Osteoblast (primary cell): ENCODE results near the gene VCL. TPM values are rescaled to one million over a fixed set of nuclear protein-coding genes. Genes with fewer than 3 reads are reported as not detected.
A peak's percentile ranks its signal among the peaks of the same experiment; 100 is the strongest.

Experiments used
- DNase-seq: peaks from one replicate; pipeline ENCODE4 v3.0.0; 2011; ENCODE audit warnings: low spot score, mixed read lengths; ENCODE audit not compliant: insufficient read length; ENCODE audit errors: missing footprints
- H2AFZ ChIP-seq: 2 replicates; pipeline ENCODE4 v1.6.0; 2011; ENCODE audit warnings: mild to moderate bottlenecking, low read length
- H3K27ac ChIP-seq: 2 replicates; pipeline ENCODE4 v1.5.1; 2011; ENCODE audit warnings: mild to moderate bottlenecking, low read depth, low read length, moderate library complexity
- H3K27me3 ChIP-seq: 2 replicates; pipeline ENCODE4 v1.6.0; 2012; ENCODE audit warnings: mild to moderate bottlenecking, control low read depth, inconsistent platforms, low read length, moderate library complexity; ENCODE audit not compliant: insufficient read depth
- H3K36me3 ChIP-seq: 2 replicates; pipeline ENCODE4 v1.5.1; 2011; ENCODE audit warnings: mild to moderate bottlenecking, low read length, control low read depth, moderate library complexity; ENCODE audit not compliant: insufficient read depth
- H3K4me1 ChIP-seq: 2 replicates; pipeline ENCODE4 v1.5.1; 2011; ENCODE audit warnings: mild to moderate bottlenecking, low read length, control low read depth, moderate library complexity; ENCODE audit not compliant: insufficient read depth
- H3K4me2 ChIP-seq: 2 replicates; pipeline ENCODE4 v1.6.0; 2011; ENCODE audit warnings: mild to moderate bottlenecking, low read length; ENCODE audit not compliant: insufficient read depth
- H3K4me3 ChIP-seq: fragments of 200-600 bp; sonication (generic); 3 replicates; pipeline ENCODE4 v1.5.1; 2012; ENCODE audit warnings: mild to moderate bottlenecking, low read length, inconsistent platforms; ENCODE audit not compliant: insufficient read depth
- H3K79me2 ChIP-seq: 2 replicates; pipeline ENCODE4 v1.6.0; 2012; ENCODE audit warnings: mild to moderate bottlenecking, low read length, control low read depth, inconsistent platforms; ENCODE audit not compliant: insufficient read depth
- H3K9me3 ChIP-seq: 2 replicates; pipeline ENCODE4 v1.5.1; 2011; ENCODE audit warnings: low read depth, low read length, control low read depth
- H4K20me1 ChIP-seq: 2 replicates; pipeline ENCODE4 v1.6.0; 2012; ENCODE audit warnings: mild to moderate bottlenecking, low read length, control low read depth; ENCODE audit not compliant: insufficient read depth
- total RNA-seq: library from RNA; depleted of rRNA; stranded (reverse); fragments of >200 nt; gene quantifications from 2 replicates; pipeline ENCODE4 v1.2.3, GENCODE V29; 2012
- TF ChIP-seq, protein P1 (sequence below): IDR thresholded peaks from 2 replicates; pipeline ENCODE4 v1.5.1; 2011; ENCODE audit warnings: mild to moderate bottlenecking, low read depth, low read length, moderate library complexity; ENCODE audit errors: extremely low read depth

Gene VCL
- total RNA-seq, 1 donor = 201 TPM

DNA sequence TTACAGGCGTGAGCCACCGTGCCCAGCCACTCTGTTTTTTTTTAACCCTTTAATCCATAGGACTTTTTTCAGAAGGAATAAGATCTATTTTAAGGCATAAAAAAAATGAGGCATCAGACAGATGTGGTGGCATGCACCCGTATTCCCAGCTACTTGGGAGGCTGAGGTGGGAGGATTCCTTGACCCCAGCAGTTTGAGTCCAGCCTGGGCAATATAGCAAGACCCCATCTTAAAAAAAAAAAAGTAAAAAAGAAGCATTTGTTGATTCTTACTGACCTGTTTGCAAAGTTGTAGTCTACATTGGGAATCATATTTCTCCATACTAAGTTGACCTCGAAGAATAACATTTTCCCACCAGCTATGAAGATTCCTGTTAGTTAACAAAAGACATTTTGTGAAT lies 38.6 kb downstream of the VCL start:
- Histone ChIP-seq H3K9me3 (no peaks in the 10 kb centered on the region), H3K79me2 (peaks cover 88% of the 10 kb centered on the region), H3K4me1 (peaks cover 27% of the 10 kb centered on the region), H3K4me3 (no peak overlapping the region), H3K27me3 (no peaks in the 10 kb centered on the region), H2AFZ (no peak overlapping the region), H3K27ac (no peak overlapping the region), H3K4me2 (no peak overlapping the region), H4K20me1 (peaks cover 53% of the 10 kb centered on the region), H3K36me3 (peaks cover 12% of the 10 kb centered on the region)
- TF ChIP-seq, protein P1, sequence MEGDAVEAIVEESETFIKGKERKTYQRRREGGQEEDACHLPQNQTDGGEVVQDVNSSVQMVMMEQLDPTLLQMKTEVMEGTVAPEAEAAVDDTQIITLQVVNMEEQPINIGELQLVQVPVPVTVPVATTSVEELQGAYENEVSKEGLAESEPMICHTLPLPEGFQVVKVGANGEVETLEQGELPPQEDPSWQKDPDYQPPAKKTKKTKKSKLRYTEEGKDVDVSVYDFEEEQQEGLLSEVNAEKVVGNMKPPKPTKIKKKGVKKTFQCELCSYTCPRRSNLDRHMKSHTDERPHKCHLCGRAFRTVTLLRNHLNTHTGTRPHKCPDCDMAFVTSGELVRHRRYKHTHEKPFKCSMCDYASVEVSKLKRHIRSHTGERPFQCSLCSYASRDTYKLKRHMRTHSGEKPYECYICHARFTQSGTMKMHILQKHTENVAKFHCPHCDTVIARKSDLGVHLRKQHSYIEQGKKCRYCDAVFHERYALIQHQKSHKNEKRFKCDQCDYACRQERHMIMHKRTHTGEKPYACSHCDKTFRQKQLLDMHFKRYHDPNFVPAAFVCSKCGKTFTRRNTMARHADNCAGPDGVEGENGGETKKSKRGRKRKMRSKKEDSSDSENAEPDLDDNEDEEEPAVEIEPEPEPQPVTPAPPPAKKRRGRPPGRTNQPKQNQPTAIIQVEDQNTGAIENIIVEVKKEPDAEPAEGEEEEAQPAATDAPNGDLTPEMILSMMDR = no peak
- no peak for DNase-seq

DNA sequence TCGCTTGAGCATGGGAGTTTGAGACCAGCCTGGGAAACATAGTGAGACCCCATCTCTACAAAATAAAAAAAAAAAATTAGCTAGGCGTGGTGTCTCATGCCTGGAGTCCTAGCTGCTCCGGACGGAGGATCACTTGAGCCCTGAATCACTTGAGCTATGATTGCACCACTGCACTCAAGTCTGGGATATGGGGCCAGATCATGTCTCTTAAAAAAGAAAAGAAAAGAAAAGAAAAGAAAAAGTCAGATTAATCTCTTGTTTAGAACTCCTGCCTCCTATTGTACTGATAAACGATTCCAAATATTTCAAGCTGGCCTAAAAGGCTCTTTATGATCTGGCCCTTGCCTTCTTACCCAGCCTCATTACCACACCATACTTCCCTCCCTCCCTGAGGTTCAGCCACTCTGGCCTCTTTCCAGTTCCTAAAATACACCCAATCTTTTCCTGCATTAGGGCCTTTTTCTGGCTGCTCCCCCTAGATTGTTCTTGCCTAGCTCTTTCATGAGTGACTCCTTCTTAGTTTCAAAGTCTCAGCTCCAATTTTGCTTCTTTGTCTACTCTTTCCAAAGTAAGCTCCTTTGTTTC lies 41.7 kb downstream of the VCL start:
- Histone ChIP-seq H3K4me3 (peak overlapping the region; percentile 32), H3K36me3 (peaks cover 28% of the 10 kb centered on the region), H2AFZ (no peak overlapping the region), H3K4me2 (peak overlapping the region; percentile 57), H3K79me2 (peaks cover 89% of the 10 kb centered on the region), H4K20me1 (peaks cover 38% of the 10 kb centered on the region), H3K4me1 (peaks cover 23% of the 10 kb centered on the region), H3K9me3 (no peaks in the 10 kb centered on the region), H3K27ac (peak overlapping the region; percentile 73), H3K27me3 (no peaks in the 10 kb centered on the region)
- DNase-seq = peak; percentile 89
- TF ChIP-seq, protein P1 = no peak

DNA sequence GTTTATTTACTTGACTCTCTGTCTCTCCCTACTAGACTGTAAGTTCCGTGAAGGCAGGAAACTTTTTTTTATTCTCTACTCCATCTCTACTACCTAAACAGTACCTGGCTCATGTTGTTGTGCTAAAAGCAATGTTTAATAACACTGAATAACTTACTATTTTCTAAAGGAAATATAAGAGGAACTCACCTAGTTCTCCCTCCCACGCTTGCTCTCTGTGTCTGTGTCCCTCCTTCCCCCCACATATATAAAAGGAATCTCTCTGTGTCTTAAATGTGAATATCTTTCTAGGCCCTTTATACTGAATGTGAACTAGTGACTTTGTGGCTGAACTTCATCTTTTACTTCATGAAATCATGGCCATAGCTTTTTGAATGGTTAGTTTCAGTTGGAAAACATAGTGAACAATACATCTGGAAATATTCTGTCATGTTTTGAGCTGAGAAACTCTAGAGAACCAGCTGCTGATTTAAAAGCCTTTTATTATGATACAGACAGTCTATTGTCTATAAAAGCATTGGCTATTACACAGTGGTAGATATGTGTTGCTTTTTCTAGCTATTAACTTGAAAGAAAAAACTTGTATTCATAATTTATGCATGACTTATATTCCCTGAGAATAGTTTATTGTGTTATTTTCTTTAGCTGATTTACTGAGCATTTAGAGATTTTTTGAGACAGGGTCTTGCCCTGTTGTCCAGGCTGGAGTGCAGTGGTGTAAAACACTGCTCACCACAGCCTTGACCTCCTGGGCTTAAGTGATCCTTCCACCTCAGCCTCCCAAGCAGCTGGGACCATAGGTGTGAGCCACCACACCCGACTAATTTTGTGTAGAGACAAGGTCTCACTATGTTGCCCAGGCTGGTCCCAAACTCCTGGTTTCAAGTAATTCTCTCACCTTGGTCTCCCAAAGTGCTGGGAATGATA lies 42.5 kb downstream of the VCL start:
- Histone ChIP-seq H3K79me2 (peaks cover 89% of the 10 kb centered on the region), H3K4me1 (peaks cover 16% of the 10 kb centered on the region), H4K20me1 (peaks cover 33% of the 10 kb centered on the region), H3K36me3 (peaks cover 35% of the 10 kb centered on the region), H2AFZ (no peak overlapping the region), H3K9me3 (no peaks in the 10 kb centered on the region), H3K27ac (peak overlapping the region; percentile 73), H3K4me3 (no peak overlapping the region), H3K27me3 (no peaks in the 10 kb centered on the region), H3K4me2 (peak overlapping the region; percentile 57)
- DNase-seq = no peak
- TF ChIP-seq, protein P1 = no peak

DNA sequence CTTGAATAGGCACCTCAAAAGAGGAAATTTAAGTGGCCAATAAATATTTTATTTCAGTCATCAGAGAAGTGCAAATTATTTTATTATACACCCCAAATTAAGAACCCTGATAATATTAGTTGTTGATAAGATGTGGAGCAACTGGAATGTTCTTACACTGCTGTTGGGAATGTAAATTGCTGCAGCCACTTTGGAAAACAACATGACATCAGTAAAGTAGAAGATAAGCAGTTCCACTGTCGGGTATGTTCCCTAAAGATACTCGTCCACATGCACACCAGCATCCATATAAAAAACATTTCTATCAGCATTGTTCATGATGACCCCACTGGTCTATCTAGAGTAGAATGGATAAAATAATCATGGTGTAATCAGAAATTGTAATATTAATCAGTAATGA lies 46.5 kb downstream of the VCL start:
- Histone ChIP-seq H3K4me2 (no peak overlapping the region), H2AFZ (no peak overlapping the region), H3K9me3 (no peaks in the 10 kb centered on the region), H3K27me3 (no peaks in the 10 kb centered on the region), H3K4me1 (peaks cover 38% of the 10 kb centered on the region), H3K4me3 (no peak overlapping the region), H3K27ac (no peak overlapping the region), H4K20me1 (peaks cover 50% of the 10 kb centered on the region), H3K36me3 (peaks cover 41% of the 10 kb centered on the region), H3K79me2 (peaks cover 93% of the 10 kb centered on the region)
- no peak for DNase-seq
- TF ChIP-seq, protein P1 = no peak
